Psoas muscle (tissue), 8 donors: Measurements from ENCODE around the gene SH3RF3. TPM values are rescaled to one million over a fixed set of nuclear protein-coding genes. Genes with fewer than 3 reads are reported as not detected.
A peak's percentile ranks its signal among the peaks of the same experiment; 100 is the strongest.

Experiments
- ATAC-seq, 4 donors: fragments of 200-7000 bp; cut with Tn5 transposase; one replicate each; pipeline ENCODE4 v1.9.1; 2020; ENCODE audit warnings: moderate library complexity in 3 of 4, mild to moderate bottlenecking in 2 of 4
- DNase-seq, 2 donors: peaks; one replicate each; pipeline ENCODE4 v3.0.0-alpha.2; 2020
- H3K27ac ChIP-seq: fragments of 200-600 bp; one replicate; pipeline ENCODE4 v1.8.0; 2022
- H3K27me3 ChIP-seq, 3 donors: fragments of 200-600 bp in 1 of 3; one replicate each; pipeline versions ENCODE4 v1.6.1 to v1.8.0; 2013 to 2022; ENCODE audit warnings: low read length in 2 of 3, mild to moderate bottlenecking in 2 of 3, moderate library complexity in 1 of 3; ENCODE audit not compliant: insufficient read depth in 3 of 3
- H3K36me3 ChIP-seq, 2 donors: fragments of 200-600 bp in 1 of 2; one replicate each; pipeline versions ENCODE4 v1.6.1 to v1.8.0; 2013 to 2022; ENCODE audit warnings: low read depth in 1 of 2, mild to moderate bottlenecking in 1 of 2, moderate library complexity in 1 of 2; ENCODE audit not compliant: insufficient read depth in 1 of 2
- H3K4me1 ChIP-seq: fragments of 200-600 bp; one replicate; pipeline ENCODE4 v1.8.0; 2022
- H3K4me3 ChIP-seq: fragments of 200-600 bp; one replicate; pipeline ENCODE4 v1.8.0; 2022; ENCODE audit warnings: mild to moderate bottlenecking
- H3K9me3 ChIP-seq: fragments of 200-600 bp; one replicate; pipeline ENCODE4 v1.8.0; 2022
- WGBS, 3 donors: extraction: QIAGEN DNeasy Blood & Tissue Kit; methylation state at CpG; one replicate each; pipeline versions ENCODE4 v1.1.6 to v1.1.7; 2013; 5-methylcytosine and 5-hydroxymethylcytosine counted together
- intact Hi-C, 2 donors: fragments of 100-400 bp; cut with DNase I; formaldehyde crosslinking; loops; one replicate each; pipeline versions ENCODE4 v1.11.0 to v1.14.2; 2022
- polyA plus RNA-seq, 3 donors: library from polyadenylated mRNA; stranded (reverse); fragments of 200-250 nt; gene quantifications; one replicate each; pipeline ENCODE4 v1.2.3, GENCODE V29; 2013
- total RNA-seq, 4 donors: library from RNA; stranded (reverse); fragmentation: NEBNext Ultra II Directional in 2 of 4; extraction: Animal tissue kit (Norgen Biotek cat#: 25700) in 2 of 4; gene quantifications; one replicate each; pipeline versions ENCODE4 v1.2.1 to v1.2.4, GENCODE V29; 2021 to 2023
- TF ChIP-seq, protein P1 (sequence below): fragments of 200-600 bp; IDR thresholded peaks from one replicate; pipeline ENCODE4 v1.8.0; 2022; ENCODE audit warnings: antibody characterized with exemption
- donor health status: healthy with polysubstance abuse.
- donor health status: DM: no; HTN: no; CAD: no; lungs with moderate emphysema.
- donor health status: Bipolar disorder and iron deficiency.
- donor health status: healthy.
- donor health status: DM: yes; HTN: yes; CAD: no.
- donor health status: DM: no; HTN: no; CAD: no.
- donor health status: DM: no; HTN: no; CAD: no.
- donor health status: DM: yes; HTN: yes; CAD: no.

SH3RF3 gene
- total and polyA plus RNA-seq, 7 donors: 4.6 to 27.0 (median 9.0) TPM

DNA sequence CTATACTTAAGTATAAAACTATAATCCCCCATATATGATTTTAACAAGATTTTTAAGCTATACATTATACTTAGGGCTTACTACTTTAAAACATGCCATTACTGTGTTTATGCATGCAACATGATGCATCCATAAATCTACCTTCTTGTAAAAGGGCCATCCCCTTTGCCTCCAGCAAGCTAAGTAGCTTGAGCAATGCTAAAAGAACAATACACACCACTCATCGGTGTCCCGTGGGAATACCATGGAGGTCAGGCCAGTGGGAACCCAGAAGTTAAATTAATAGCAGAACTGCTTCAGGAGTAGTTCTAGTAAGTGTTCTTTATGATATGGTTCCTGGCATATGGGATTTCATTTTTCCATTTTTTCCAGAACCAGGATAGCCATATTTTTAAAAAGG is 37.8 kb downstream of the SH3RF3 start:
- H3K27ac ChIP-seq: no peak overlapping the region
- ATAC-seq: peak in 1 of 4 donors; percentile 21
- H3K9me3 ChIP-seq: no peaks in the 10 kb centered on the region
- intact Hi-C loops: loop anchor here in 1 of 2 donors (5.0 kb wide), 1 partner anchor 35 kb away; no protein-coding TSS in a partner anchor
- 30 to 59% (median 51%) methylated on average over 2 of the region's 2 CpGs for WGBS, 3 donors
- TF ChIP-seq, protein P1, sequence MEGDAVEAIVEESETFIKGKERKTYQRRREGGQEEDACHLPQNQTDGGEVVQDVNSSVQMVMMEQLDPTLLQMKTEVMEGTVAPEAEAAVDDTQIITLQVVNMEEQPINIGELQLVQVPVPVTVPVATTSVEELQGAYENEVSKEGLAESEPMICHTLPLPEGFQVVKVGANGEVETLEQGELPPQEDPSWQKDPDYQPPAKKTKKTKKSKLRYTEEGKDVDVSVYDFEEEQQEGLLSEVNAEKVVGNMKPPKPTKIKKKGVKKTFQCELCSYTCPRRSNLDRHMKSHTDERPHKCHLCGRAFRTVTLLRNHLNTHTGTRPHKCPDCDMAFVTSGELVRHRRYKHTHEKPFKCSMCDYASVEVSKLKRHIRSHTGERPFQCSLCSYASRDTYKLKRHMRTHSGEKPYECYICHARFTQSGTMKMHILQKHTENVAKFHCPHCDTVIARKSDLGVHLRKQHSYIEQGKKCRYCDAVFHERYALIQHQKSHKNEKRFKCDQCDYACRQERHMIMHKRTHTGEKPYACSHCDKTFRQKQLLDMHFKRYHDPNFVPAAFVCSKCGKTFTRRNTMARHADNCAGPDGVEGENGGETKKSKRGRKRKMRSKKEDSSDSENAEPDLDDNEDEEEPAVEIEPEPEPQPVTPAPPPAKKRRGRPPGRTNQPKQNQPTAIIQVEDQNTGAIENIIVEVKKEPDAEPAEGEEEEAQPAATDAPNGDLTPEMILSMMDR: no peak
- no peak overlapping the region for H3K4me3 ChIP-seq
- no peaks in the 10 kb centered on the region for H3K36me3 ChIP-seq
- H3K27me3 ChIP-seq: no peaks in the 10 kb centered on the region
- peaks cover 58% of the 10 kb centered on the region for H3K4me1 ChIP-seq
- no peak for DNase-seq

DNA sequence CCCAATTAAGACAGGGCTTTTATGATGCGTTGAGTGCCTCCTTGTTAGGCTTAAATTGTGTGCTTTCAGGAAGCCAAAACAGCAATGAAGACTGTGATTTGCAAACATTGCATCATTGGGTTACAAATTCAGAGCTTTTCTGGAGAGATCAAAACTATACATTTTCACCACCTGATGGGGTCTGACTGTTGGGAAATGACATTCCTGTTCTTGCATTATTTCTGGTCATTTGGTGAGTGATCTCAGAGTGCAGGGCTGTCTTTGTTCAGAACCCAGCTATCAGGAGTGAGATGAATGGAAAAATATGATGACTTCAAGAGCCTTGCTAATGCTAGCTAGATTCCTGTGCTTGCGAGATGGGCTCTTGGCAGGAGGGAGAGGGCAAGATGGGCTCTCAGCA is 39.1 kb downstream of the SH3RF3 start:
- 80 to 95% (median 83%) methylated on average over 2 of the region's 2 CpGs for WGBS, 3 donors
- ATAC-seq (no peak), DNase-seq (no peak)
- no peaks in the 10 kb centered on the region for H3K9me3 ChIP-seq
- H3K36me3 ChIP-seq: no peaks in the 10 kb centered on the region
- intact Hi-C loops: loop anchor here in 1 of 2 donors (5.0 kb wide), 1 partner anchor 36 kb away; no protein-coding TSS in a partner anchor
- no peaks in the 10 kb centered on the region for H3K27me3 ChIP-seq
- TF ChIP-seq, protein P1: no peak
- H3K4me3 ChIP-seq: no peak overlapping the region
- peaks cover 65% of the 10 kb centered on the region for H3K4me1 ChIP-seq
- peak overlapping the region; percentile 71 for H3K27ac ChIP-seq

DNA sequence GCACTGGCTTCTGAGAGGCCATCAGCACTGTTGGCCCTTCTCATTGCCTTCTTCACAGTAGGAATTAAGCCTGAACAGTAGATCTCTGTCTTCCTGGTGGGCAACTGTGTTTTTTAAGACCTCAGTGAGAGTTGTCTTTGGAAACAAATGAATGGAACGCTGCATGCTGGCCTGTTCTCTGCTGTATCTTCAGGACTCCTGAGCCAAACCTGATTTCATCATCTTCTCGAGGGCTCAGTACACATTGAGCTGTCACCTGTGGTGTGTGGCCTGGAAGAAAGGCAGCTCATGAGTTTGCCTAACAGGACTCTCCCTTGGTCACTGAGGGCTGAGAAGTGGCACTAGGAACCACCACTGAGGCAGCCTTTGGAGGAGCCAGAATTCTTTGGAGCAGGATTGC is 39.7 kb downstream of the SH3RF3 start:
- WGBS, 3 donors: 20 to 58% (median 24%) methylated on average over 2 of the region's 2 CpGs
- intact Hi-C loops: loop anchor here in 1 of 2 donors (5.0 kb wide), 1 partner anchor 36 kb away; no protein-coding TSS in a partner anchor
- no peaks in the 10 kb centered on the region for H3K36me3 ChIP-seq

DNA sequence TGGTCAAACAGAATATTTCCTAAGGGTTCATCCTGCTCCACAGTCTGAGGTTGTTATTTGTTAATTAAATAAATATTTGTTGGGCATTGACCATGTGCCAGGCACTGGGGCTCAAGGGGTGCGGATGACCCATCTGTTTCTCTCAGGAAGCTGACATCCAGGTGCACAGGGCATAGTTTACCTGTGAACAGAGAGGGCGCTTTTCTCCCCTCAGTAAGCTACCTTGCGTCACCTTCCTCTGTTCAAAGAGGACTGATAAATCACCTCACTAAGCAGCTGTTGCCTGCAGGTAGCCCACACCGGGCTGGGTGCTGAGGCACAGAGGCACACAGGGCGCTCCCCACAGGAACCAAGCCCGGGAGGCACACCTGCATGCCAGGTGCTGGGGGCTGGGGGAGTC is 41.6 kb downstream of the SH3RF3 start:
- Histone ChIP-seq H3K27ac (peak overlapping the region; percentile 80), H3K4me3 (no peak overlapping the region), H3K27me3 (no peaks in the 10 kb centered on the region), H3K36me3 (no peaks in the 10 kb centered on the region), H3K9me3 (no peaks in the 10 kb centered on the region), H3K4me1 (peaks cover 62% of the 10 kb centered on the region)
- 88 to 93% (median 90%) methylated on average over 6 of the region's 6 CpGs for WGBS, 3 donors
- intact Hi-C loops: loop anchor here in 1 of 2 donors (5.0 kb wide), 1 partner anchor 38 kb away; no protein-coding TSS in a partner anchor
- DNase-seq (no peak), ATAC-seq (no peak)
- TF ChIP-seq, protein P1: no peak

More for the DNA sequence above, 39.7 kb downstream of the SH3RF3 start:
- Histone ChIP-seq H3K27me3 (no peaks in the 10 kb centered on the region), H3K4me1 (peaks cover 68% of the 10 kb centered on the region), H3K9me3 (no peaks in the 10 kb centered on the region), H3K27ac (peak overlapping the region; percentile 71), H3K4me3 (no peak overlapping the region)
- peak; percentile 59 to 74 (median 71) for ATAC-seq
- no peak for DNase-seq
- TF ChIP-seq, protein P1: no peak
